Activated CD8-positive, alpha-beta T cell treated with anti-CD3 and anti-CD28 coated beads, Interleukin-2, amount 10 ng/mL, durations not matched to agents 7 days and 5 days (primary cell): Measurements from ENCODE around the gene ACBD6. TPM values are rescaled to one million over a fixed set of nuclear protein-coding genes. Genes with fewer than 3 reads are reported as not detected.

Experiments
- ATAC-seq: fragments of 150-1000 bp; cut with Tn5 transposase; one replicate; pipeline ENCODE4 v1.10.0; 2021; ENCODE audit warnings: moderate library complexity
- CTCF ChIA-PET: fragments of 350-600 bp; sonication (Branson Sonifier 250); formaldehyde crosslinking; loops from one replicate; lab custom pipeline; 2021; ENCODE audit warnings: antibody characterized with exemption; lab: Charles Lee
- POLR2A ChIA-PET: fragments of 350-600 bp; sonication (Branson Sonifier 250); formaldehyde crosslinking; loops from one replicate; lab custom pipeline; 2021; ENCODE audit warnings: antibody characterized with exemption; lab: Charles Lee
- DNase-seq: peaks from one replicate; pipeline ENCODE4 v3.0.0-alpha.2; 2020
- H3K27ac Mint-ChIP-seq: one replicate; pipeline ENCODE4 v1.8.0; 2021; ENCODE audit warnings: mild to moderate bottlenecking, mixed read lengths
- H3K27me3 Mint-ChIP-seq: one replicate; pipeline ENCODE4 v1.8.0; 2021; ENCODE audit warnings: low read depth, mixed read lengths
- H3K36me3 Mint-ChIP-seq: one replicate; pipeline ENCODE4 v1.8.0; 2021; ENCODE audit warnings: low read depth, mixed read lengths
- H3K4me1 Mint-ChIP-seq: one replicate; pipeline ENCODE4 v1.8.0; 2021; ENCODE audit warnings: low read depth, mixed read lengths
- H3K4me3 Mint-ChIP-seq: one replicate; pipeline ENCODE4 v1.8.0; 2021; ENCODE audit warnings: mild to moderate bottlenecking, mixed read lengths
- H3K9me3 Mint-ChIP-seq: one replicate; pipeline ENCODE4 v1.8.0; 2022; ENCODE audit warnings: mixed read lengths; ENCODE audit not compliant: insufficient read depth
- total RNA-seq, 2 experiments: library from RNA; stranded (reverse); gene quantifications; one replicate each; pipeline ENCODE4 v1.2.3, GENCODE V29; 2021

ACBD6 gene
- total RNA-seq, 2 experiments from 2014 or later: 35.7 to 37.7 TPM

DNA sequence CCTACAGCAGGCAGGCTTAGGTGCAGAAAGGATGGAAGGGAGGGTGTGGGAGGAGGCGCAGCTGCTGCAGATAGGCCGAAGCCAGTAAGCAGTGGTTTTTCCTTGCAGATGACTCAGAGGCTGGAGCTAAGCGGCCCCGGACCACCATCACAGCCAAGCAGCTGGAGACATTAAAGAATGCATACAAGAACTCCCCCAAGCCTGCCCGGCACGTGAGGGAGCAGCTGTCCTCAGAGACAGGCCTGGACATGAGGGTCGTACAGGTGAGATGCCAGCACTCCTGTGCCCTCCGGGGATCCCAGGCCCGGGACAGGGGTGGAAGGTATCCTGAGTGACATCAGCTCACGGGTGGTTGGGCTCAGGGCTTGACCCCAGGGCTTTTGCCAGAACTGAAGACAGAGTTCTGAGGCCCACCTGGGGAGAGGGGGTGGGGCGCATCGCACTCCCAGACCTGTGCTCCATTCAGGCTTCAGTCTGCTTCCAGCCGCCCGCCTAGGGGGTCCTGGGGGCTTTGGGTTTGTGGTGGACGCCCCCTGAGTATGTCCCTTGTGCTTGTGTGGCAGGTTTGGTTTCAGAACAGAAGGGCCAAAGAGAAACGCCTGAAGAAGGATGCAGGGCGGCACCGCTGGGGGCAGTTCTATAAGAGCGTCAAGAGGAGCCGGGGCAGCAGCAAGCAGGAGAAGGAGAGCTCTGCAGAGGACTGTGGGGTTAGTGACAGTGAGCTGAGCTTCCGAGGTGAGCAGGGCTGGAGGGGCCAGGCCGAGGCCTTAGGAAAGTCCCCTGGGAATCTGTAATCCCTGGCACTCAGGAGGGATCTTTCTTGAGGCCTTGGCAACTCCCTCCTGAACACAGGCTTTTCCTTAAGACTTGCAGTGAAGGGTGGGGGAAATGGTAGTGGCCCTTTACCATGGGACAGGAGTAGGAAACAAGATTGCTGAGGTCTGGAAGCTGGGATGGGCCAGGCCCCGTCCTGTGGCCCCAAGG, 230.8 kb downstream of the ACBD6 start:
- ATAC-seq (no peak), DNase-seq (no peak)
- peaks cover 13% of the 10 kb centered on the region for H3K36me3 Mint-ChIP-seq
- POLR2A ChIA-PET: interaction anchor here (1.3 kb wide), 1 partner anchor 10 kb away, joined by 3 read pairs; no protein-coding TSS in a partner anchor
- H3K4me1 Mint-ChIP-seq: no peaks in the 10 kb centered on the region
- H3K27ac Mint-ChIP-seq: no peak overlapping the region
- no peak overlapping the region for H3K4me3 Mint-ChIP-seq
- H3K9me3 Mint-ChIP-seq: no peaks in the 10 kb centered on the region
- no peaks in the 10 kb centered on the region for H3K27me3 Mint-ChIP-seq
- CTCF ChIA-PET: interaction anchor here (1.9 kb wide), 1 partner anchor 18 kb away, joined by 4 read pairs; no protein-coding TSS in a partner anchor

- ChIA-PET CTCF (interaction anchor here (1.9 kb wide), 1 partner anchor 18 kb away, joined by 4 read pairs; no protein-coding TSS in a partner anchor), POLR2A (interaction anchor here (1.3 kb wide), 1 partner anchor 9 kb away, joined by 3 read pairs; no protein-coding TSS in a partner anchor)
- no peaks in the 10 kb centered on the region for H3K27me3 Mint-ChIP-seq
- no peak for DNase-seq
- no peak overlapping the region for H3K4me3 Mint-ChIP-seq
- peaks cover 13% of the 10 kb centered on the region for H3K36me3 Mint-ChIP-seq
- ATAC-seq: no peak
- no peaks in the 10 kb centered on the region for H3K9me3 Mint-ChIP-seq
- H3K27ac Mint-ChIP-seq: no peak overlapping the region
- H3K4me1 Mint-ChIP-seq: no peaks in the 10 kb centered on the region
Measured at GRCh38 chr1:180270530-180271271, 231.7 kb downstream of the ACBD6 start.

DNA sequence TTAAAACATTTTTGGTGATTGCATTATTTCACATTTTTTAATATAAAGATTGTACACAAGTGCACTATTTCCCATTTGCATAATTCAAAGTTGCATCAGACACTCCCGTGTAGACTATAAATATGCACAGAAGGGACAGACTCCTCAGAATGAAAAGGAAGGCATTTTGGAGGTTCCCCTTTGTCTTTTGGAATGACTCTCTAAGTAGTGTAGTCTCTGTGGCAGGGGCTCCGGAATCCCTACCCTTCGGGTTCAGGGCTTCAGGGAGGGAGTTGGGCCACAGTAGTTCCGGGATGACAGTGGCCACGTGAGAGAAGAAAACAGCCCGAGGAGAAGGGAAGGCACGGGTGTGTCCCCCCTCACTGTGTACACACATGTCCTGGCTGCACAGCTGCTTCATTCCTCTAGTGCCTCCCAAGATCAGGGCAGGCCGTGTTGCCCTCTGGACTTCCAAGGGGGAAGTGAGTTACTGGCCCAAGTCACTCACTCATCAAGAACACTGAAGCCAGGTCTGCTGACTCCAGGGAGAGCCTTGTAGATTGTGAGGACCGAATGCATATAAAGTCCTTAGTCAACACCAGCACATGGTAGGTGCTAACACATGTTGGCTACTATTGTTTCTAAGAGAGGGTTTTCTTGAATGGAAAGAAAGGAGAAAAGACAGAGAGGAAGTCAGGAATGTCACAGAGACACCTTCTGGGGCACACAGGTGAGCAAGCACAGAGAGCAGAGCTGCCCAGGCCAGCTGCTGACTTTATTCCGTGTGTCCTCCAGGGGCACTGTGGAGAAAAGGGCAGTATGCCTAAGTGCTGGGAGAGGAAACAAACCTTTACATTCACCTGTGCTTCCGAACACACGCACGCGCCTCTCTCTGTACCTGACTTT, 232.5 kb downstream of the ACBD6 start:
- ATAC-seq (no peak), DNase-seq (no peak)
- Mint-ChIP-seq H3K36me3 (peaks cover 9% of the 10 kb centered on the region), H3K9me3 (no peaks in the 10 kb centered on the region), H3K27me3 (no peaks in the 10 kb centered on the region), H3K4me3 (no peak overlapping the region), H3K4me1 (no peaks in the 10 kb centered on the region), H3K27ac (no peak overlapping the region)
- ChIA-PET CTCF (no interaction called here), POLR2A (no interaction called here)

GRCh38 chr1:180268556-180269075, 233.8 kb downstream of the ACBD6 start:
- Mint-ChIP-seq H3K36me3 (peaks cover under 1% of the 10 kb centered on the region), H3K9me3 (no peaks in the 10 kb centered on the region), H3K4me3 (no peak overlapping the region), H3K4me1 (no peaks in the 10 kb centered on the region), H3K27me3 (no peaks in the 10 kb centered on the region), H3K27ac (no peak overlapping the region)
- CTCF ChIA-PET: no interaction called here
- POLR2A ChIA-PET: no interaction called here
- no peak for DNase-seq
- no peak for ATAC-seq

- ATAC-seq (no peak), DNase-seq (no peak)
- POLR2A ChIA-PET: no interaction called here
- no peaks in the 10 kb centered on the region for H3K36me3 Mint-ChIP-seq
- no peaks in the 10 kb centered on the region for H3K9me3 Mint-ChIP-seq
- H3K4me1 Mint-ChIP-seq: no peaks in the 10 kb centered on the region
- no peaks in the 10 kb centered on the region for H3K27me3 Mint-ChIP-seq
- H3K4me3 Mint-ChIP-seq: no peak overlapping the region
- H3K27ac Mint-ChIP-seq: no peak overlapping the region
- CTCF ChIA-PET: no interaction called here
Measured at GRCh38 chr1:180267761-180268555, 234.4 kb downstream of the ACBD6 start.

DNA sequence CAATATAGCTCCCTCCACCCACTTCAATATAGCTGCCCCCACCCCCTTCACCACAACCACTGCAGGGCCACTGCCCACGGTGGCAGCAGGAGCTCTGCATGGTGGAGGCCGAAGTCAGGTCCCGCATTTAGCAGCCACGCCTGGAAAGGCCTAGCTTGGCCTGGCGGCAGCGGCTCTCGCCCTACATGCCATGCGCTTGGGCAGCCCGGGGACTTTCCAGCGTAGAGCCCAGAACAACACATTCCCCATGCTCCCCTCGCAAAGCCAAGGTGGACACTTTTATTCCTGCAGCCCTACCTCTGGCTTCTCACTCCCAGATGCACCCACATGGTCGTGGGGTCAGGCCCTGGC, 235.2 kb downstream of the ACBD6 start:
- no peaks in the 10 kb centered on the region for H3K9me3 Mint-ChIP-seq
- no peaks in the 10 kb centered on the region for H3K36me3 Mint-ChIP-seq
- no peak for ATAC-seq
- no peak for DNase-seq
- H3K4me3 Mint-ChIP-seq: no peak overlapping the region
- no peaks in the 10 kb centered on the region for H3K4me1 Mint-ChIP-seq
- no peaks in the 10 kb centered on the region for H3K27me3 Mint-ChIP-seq
- POLR2A ChIA-PET: no interaction called here
- H3K27ac Mint-ChIP-seq: no peak overlapping the region
- CTCF ChIA-PET: no interaction called here

GRCh38 chr1:180266275-180267210, 235.8 kb downstream of the ACBD6 start:
- no peaks in the 10 kb centered on the region for H3K27me3 Mint-ChIP-seq
- ChIA-PET CTCF (no interaction called here), POLR2A (no interaction called here)
- H3K36me3 Mint-ChIP-seq: no peaks in the 10 kb centered on the region
- H3K9me3 Mint-ChIP-seq: no peaks in the 10 kb centered on the region
- no peak overlapping the region for H3K4me3 Mint-ChIP-seq
- ATAC-seq (no peak), DNase-seq (no peak)
- H3K27ac Mint-ChIP-seq: no peak overlapping the region
- no peaks in the 10 kb centered on the region for H3K4me1 Mint-ChIP-seq

DNA sequence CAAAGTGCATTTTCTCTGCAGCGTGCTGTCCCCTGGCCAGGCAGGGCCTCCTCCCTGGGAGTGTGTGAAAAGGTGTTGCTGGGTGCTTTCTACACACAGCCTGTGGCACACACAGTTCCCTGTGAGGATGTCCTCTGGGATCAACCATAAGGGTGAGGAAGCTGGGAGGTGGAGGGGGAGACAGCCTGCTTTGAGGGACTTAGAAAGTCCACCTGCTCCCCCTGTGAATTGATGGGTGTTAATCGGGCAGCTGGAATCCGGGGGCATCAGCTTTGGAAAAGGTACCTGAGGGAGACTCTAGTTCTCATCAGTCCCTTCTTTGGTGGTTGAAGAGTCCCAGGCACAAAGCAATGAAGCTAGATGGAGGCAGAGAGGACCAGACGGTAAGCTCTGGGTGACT, 236.5 kb downstream of the ACBD6 start:
- DNase-seq: no peak
- ChIA-PET CTCF (no interaction called here), POLR2A (no interaction called here)
- Mint-ChIP-seq H3K9me3 (no peaks in the 10 kb centered on the region), H3K27me3 (no peaks in the 10 kb centered on the region), H3K4me1 (no peaks in the 10 kb centered on the region), H3K36me3 (no peaks in the 10 kb centered on the region), H3K27ac (no peak overlapping the region), H3K4me3 (no peak overlapping the region)
- no peak for ATAC-seq

DNA sequence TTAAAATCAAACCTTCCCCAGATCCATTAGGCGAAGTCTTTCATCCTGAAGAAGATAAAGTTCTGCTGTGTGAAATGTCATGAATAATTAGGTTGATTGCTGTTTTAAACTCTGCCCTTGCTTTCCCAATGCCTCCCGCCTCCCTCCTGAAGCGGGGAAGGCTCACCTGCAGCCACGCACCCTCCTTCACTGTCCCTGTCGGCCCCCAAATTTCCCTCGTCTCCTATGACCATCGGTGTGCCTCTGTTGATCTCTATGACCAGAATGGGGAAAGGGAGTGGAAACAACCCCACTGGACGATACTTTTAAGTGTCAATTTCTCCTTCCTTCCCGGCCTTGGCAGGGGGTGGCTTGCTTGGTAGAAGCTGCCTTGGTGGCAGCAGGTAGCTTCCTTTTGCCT, 237.2 kb downstream of the ACBD6 start:
- no peak for ATAC-seq
- DNase-seq: no peak
- Mint-ChIP-seq H3K4me1 (no peaks in the 10 kb centered on the region), H3K36me3 (no peaks in the 10 kb centered on the region), H3K27ac (no peak overlapping the region), H3K9me3 (no peaks in the 10 kb centered on the region), H3K4me3 (no peak overlapping the region), H3K27me3 (no peaks in the 10 kb centered on the region)
- ChIA-PET POLR2A (no interaction called here), CTCF (no interaction called here)

DNA sequence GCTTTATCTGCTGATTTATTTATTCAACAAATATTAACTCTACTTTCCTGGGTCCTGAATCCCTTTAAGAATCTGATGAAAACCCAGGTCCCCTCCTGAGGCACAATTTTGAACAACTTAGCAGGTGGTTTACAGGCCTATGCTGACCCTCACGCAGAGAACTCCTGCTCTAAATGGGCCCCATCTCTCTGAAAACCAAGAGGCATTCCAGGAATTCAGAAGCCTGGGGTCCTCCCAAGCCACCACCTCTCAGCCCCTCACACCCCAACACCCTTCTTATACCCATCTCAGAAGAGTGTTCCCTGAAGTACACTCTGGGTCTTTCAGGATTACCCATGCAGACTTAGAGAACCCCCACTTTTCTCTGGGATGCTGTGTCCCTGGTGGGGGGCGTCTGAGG, 237.8 kb downstream of the ACBD6 start:
- Mint-ChIP-seq H3K36me3 (no peaks in the 10 kb centered on the region), H3K4me1 (no peaks in the 10 kb centered on the region), H3K4me3 (no peak overlapping the region), H3K27ac (no peak overlapping the region), H3K27me3 (no peaks in the 10 kb centered on the region), H3K9me3 (no peaks in the 10 kb centered on the region)
- ATAC-seq (no peak), DNase-seq (no peak)
- ChIA-PET CTCF (no interaction called here), POLR2A (no interaction called here)
